ENCODE data around the gene COX14.
A peak's percentile ranks its signal among the peaks of the same experiment; 100 is the strongest.

DNA sequence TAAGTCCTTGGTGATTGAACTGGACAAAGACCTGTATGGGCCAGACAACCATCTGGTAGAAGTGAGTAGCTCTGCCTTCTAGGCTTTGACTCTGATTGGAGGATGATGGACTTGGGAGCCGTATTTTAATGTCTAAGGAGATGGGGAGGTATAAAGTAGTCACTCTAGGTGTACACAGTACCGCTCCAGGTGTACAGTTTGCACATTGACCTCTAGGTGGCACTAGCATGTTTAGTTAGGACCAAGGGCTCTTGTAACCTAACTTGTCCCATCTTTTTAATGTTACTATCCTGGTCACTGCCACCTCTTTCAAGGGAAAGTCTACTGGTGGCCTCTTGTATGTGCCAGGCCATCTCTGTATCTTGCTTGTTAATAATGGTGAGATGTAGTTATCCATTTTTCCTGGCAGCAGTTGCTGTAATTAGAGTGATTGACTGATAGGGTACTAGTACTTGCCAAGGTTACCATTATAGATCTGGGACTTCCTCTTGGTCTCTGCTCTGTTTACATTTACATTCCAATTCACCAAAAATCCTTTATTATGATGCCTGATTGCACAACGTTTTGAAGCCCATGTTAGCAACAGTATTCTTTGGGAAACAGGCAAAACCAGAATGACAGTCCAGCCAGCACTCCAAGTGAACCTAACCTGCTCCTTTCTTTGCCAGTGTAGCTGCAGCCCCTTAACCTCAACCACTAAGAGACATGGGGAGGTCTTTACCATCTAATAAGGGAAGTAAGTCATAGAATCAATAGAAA lies 23.3 kb upstream of the COX14 start:
- TF ChIP-seq, protein P1, sequence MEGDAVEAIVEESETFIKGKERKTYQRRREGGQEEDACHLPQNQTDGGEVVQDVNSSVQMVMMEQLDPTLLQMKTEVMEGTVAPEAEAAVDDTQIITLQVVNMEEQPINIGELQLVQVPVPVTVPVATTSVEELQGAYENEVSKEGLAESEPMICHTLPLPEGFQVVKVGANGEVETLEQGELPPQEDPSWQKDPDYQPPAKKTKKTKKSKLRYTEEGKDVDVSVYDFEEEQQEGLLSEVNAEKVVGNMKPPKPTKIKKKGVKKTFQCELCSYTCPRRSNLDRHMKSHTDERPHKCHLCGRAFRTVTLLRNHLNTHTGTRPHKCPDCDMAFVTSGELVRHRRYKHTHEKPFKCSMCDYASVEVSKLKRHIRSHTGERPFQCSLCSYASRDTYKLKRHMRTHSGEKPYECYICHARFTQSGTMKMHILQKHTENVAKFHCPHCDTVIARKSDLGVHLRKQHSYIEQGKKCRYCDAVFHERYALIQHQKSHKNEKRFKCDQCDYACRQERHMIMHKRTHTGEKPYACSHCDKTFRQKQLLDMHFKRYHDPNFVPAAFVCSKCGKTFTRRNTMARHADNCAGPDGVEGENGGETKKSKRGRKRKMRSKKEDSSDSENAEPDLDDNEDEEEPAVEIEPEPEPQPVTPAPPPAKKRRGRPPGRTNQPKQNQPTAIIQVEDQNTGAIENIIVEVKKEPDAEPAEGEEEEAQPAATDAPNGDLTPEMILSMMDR (IDR thresholded peaks at IDR 0.05) = peak; percentile 64 to 80 (median 72)
- no peak for TF ChIP-seq POLR2AphosphoS5 (IDR thresholded peaks at IDR 0.05)
